HCT116 (cell line): ENCODE data around the gene BIK. TPM values are rescaled to one million over a fixed set of nuclear protein-coding genes. Genes with fewer than 3 reads are reported as not detected.

ENCODE experiments used
- ATAC-seq: fragments of 200-7000 bp; cut with Tn5 transposase; 2 replicates; pipeline ENCODE4 v1.9.1; 2020; ENCODE audit warnings: mild to moderate bottlenecking, moderate library complexity
- BruUV-seq: library from RNA; stranded (reverse); fragments of 400-500 nt; replicated peaks from 2 replicates; lab custom pipeline; 2021; lab: Mats Ljungman, UMichigan
- CTCF ChIA-PET: fragments of 300-600 bp; sonication (Branson Sonifier 250); formaldehyde crosslinking; loops from one replicate; lab custom pipeline; 2021; ENCODE audit warnings: antibody characterized with exemption; lab: Charles Lee
- POLR2A ChIA-PET: fragments of 300-600, 350-600 bp; sonication (Branson Sonifier 250); formaldehyde crosslinking; loops from one replicate; lab custom pipeline; 2021; ENCODE audit warnings: antibody characterized with exemption; lab: Charles Lee
- RAD21 ChIA-PET, 2 experiments: fragments of 300-600 bp; sonication (Branson Sonifier 250); formaldehyde crosslinking; loops; one replicate each; lab custom pipeline; 2023; ENCODE audit warnings: low total read pairs in 2 of 2; ENCODE audit not compliant: uncharacterized antibody in 2 of 2, unreplicated experiment in 2 of 2, low non-redundant PET in 1 of 2; lab: Charles Lee
- DNase-seq: peaks from one replicate; pipeline ENCODE4 v3.0.0-alpha.2; 2010; ENCODE audit warnings: low read depth, low spot score
- H2AFZ ChIP-seq: fragments of 200-600 bp; shearing (Covaris generic), sonication (generic); 2 replicates; pipeline ENCODE4 v1.6.1; 2017; ENCODE audit warnings: low read depth, mixed run types, mixed read lengths, antibody characterized with exemption, low read length; ENCODE audit not compliant: poor library complexity, severe bottlenecking
- H3K27ac ChIP-seq: 2 replicates; pipeline ENCODE4 v1.5.1; 2012; ENCODE audit warnings: low read depth, low read length
- H3K27me3 ChIP-seq: fragments of 200-600 bp; sonication (generic); 2 replicates; pipeline ENCODE4 v1.6.1; 2016; ENCODE audit warnings: mixed run types, low read length, mixed read lengths; ENCODE audit not compliant: insufficient read depth
- H3K36me3 ChIP-seq, 2 experiments: fragments of 200-500 bp in 1 of 2; fragments of 200-600 bp in 1 of 2; sonication (Bioruptor generic) in 1 of 2; sonication (generic) in 1 of 2; 2 replicates each; pipeline versions ENCODE4 v1.5.1 to v1.6.1; 2014 to 2016; ENCODE audit warnings: low read length in 2 of 2, inconsistent platforms in 1 of 2, mixed read lengths in 1 of 2, mixed run types in 1 of 2; ENCODE audit not compliant: insufficient read depth in 2 of 2, control insufficient read depth in 1 of 2
- H3K4me1 ChIP-seq, 2 experiments: fragments of 200-600 bp in 1 of 2; sonication (generic) in 1 of 2; 2 replicates each; pipeline versions ENCODE4 v1.5.1 to v1.6.1; 2012 to 2017; ENCODE audit warnings: low read length in 2 of 2, inconsistent platforms in 1 of 2, mild to moderate bottlenecking in 1 of 2, mixed read lengths in 1 of 2, mixed run types in 1 of 2, moderate library complexity in 1 of 2; ENCODE audit not compliant: insufficient read depth in 2 of 2, control insufficient read depth in 1 of 2
- H3K4me2 ChIP-seq: fragments of 200-600 bp; sonication (generic); 2 replicates; pipeline ENCODE4 v1.6.1; 2017; ENCODE audit warnings: mixed run types, low read length, mixed read lengths
- H3K4me3 ChIP-seq, 2 experiments: fragments of 200-600 bp in 1 of 2; sonication (generic) in 1 of 2; replicated peaks in 1 of 2; 2 replicates each; pipeline ENCODE4 v1.5.1; 2011 to 2016; ENCODE audit warnings: low read length in 2 of 2, control low read depth in 1 of 2, low read depth in 1 of 2, mild to moderate bottlenecking in 1 of 2, mixed read lengths in 1 of 2, mixed run types in 1 of 2
- H3K79me2 ChIP-seq: fragments of 200-600 bp; sonication (generic); 2 replicates; pipeline ENCODE4 v1.6.1; 2017; ENCODE audit warnings: mild to moderate bottlenecking, mixed run types, low read length, moderate library complexity, mixed read lengths; ENCODE audit not compliant: insufficient read depth
- H3K9ac ChIP-seq: fragments of 200-600 bp; sonication (generic); 2 replicates; pipeline ENCODE4 v1.6.1; 2016; ENCODE audit warnings: low read length, mixed read lengths
- H3K9me2 ChIP-seq: fragments of 200-600 bp; sonication (generic), shearing (Covaris generic); 2 replicates; pipeline ENCODE4 v1.6.1; 2017; ENCODE audit warnings: mixed run types, mild to moderate bottlenecking, moderate library complexity; ENCODE audit not compliant: insufficient read depth
- H3K9me3 ChIP-seq, 2 experiments: fragments of 200-500 bp in 1 of 2; fragments of 200-600 bp in 1 of 2; sonication (Bioruptor generic) in 1 of 2; sonication (generic) in 1 of 2; 2 replicates each; pipeline ENCODE4 v1.6.1; 2014 to 2017; ENCODE audit warnings: low read length in 2 of 2, mixed read lengths in 2 of 2, inconsistent platforms in 1 of 2, low read depth in 1 of 2, mild to moderate bottlenecking in 1 of 2, mixed run types in 1 of 2, moderate library complexity in 1 of 2; ENCODE audit not compliant: control insufficient read depth in 1 of 2, insufficient read depth in 1 of 2
- H4K20me1 ChIP-seq: fragments of 200-600 bp; sonication (generic), shearing (Covaris generic); 2 replicates; pipeline ENCODE4 v1.6.1; 2017; ENCODE audit warnings: mixed run types, mild to moderate bottlenecking, moderate library complexity; ENCODE audit not compliant: insufficient read depth
- CBX3 ChIP-seq: IDR thresholded peaks from 2 replicates; pipeline ENCODE4 v1.6.1; 2012; ENCODE audit warnings: low read depth
- EGR1 ChIP-seq: IDR thresholded peaks from 2 replicates; pipeline ENCODE4 v1.6.1; 2012; ENCODE audit warnings: low read depth
- ELF1 ChIP-seq: IDR thresholded peaks from 2 replicates; pipeline ENCODE4 v1.6.1; 2012; ENCODE audit warnings: low read depth, borderline replicate concordance
- EZH2 ChIP-seq: fragments of 200-600 bp; sonication (generic); IDR thresholded peaks from 2 replicates; pipeline ENCODE4 v1.6.1; 2017; ENCODE audit warnings: antibody characterized with exemption, mixed run types
- EZH2phosphoT487 ChIP-seq: fragments of 200-600 bp; IDR thresholded peaks from 2 replicates; pipeline ENCODE4 v1.6.1; 2018; ENCODE audit warnings: antibody characterized with exemption, borderline replicate concordance
- FOSL1 ChIP-seq: IDR thresholded peaks from 2 replicates; pipeline ENCODE4 v1.6.1; 2012; ENCODE audit warnings: low read depth
- JUND ChIP-seq: IDR thresholded peaks from 2 replicates; pipeline ENCODE4 v1.6.1; 2012
- MAX ChIP-seq: IDR thresholded peaks from 2 replicates; pipeline ENCODE4 v1.6.1; 2012
- POLR2A ChIP-seq: IDR thresholded peaks from 2 replicates; pipeline ENCODE4 v1.7.0; 2011; ENCODE audit warnings: borderline replicate concordance; ENCODE audit not compliant: insufficient read depth, insufficient read length; ENCODE audit errors: extremely low read depth
- SIN3A ChIP-seq: IDR thresholded peaks from 2 replicates; pipeline ENCODE4 v1.6.1; 2012; ENCODE audit warnings: low read depth
- SP1 ChIP-seq: IDR thresholded peaks from 2 replicates; pipeline ENCODE4 v1.6.1; 2012; ENCODE audit warnings: low read depth
- SRF ChIP-seq: IDR thresholded peaks from 2 replicates; pipeline ENCODE4 v1.6.1; 2012; ENCODE audit warnings: low read depth
- YY1 ChIP-seq: IDR thresholded peaks from 2 replicates; pipeline ENCODE4 v1.6.1; 2011; ENCODE audit warnings: low read length, low read depth, moderate library complexity, mild to moderate bottlenecking; ENCODE audit not compliant: insufficient replicate concordance; ENCODE audit errors: extremely low read depth
- ZFX ChIP-seq: fragments of 450-650 bp; IDR thresholded peaks from 2 replicates; pipeline ENCODE4 v1.6.1; 2017
- ZNF274 ChIP-seq: fragments of 200-500 bp; sonication (Bioruptor generic); IDR thresholded peaks from 2 replicates; pipeline ENCODE4 v1.6.1; 2014; ENCODE audit warnings: mild to moderate bottlenecking, low read depth, low read length, inconsistent platforms
- intact Hi-C: fragments of 100-400 bp; cut with micrococcal nuclease; formaldehyde crosslinking; loops from 2 replicates; pipeline ENCODE4 v1.10.0; 2022
- total RNA-seq: library from RNA; stranded (reverse); gene quantifications from one replicate; pipeline ENCODE4 v1.2.1, GENCODE V29; 2021; ENCODE audit not compliant: unreplicated experiment

Gene BIK
- total RNA-seq, 1 experiment from 2014 or later, result 31.0 TPM

- BruUV-seq, result no TSS peak
- H2AFZ ChIP-seq, result no peak overlapping the region
- H3K9me3 ChIP-seq, result no peaks in the 10 kb centered on the region
- peak overlapping the region; percentile 80 to 82 for H3K4me3 ChIP-seq
- TF ChIP-seq ZFX, result no peak
- TF ChIP-seq FOSL1, result no peak
- TF ChIP-seq EZH2, result no peak
- TF ChIP-seq JUND, result no peak
- no peak for TF ChIP-seq MAX
- no peak for TF ChIP-seq EZH2phosphoT487
- no peak for TF ChIP-seq SP1
- no peak for TF ChIP-seq CBX3
- no peak for TF ChIP-seq POLR2A
- TF ChIP-seq SRF, result no peak
- no peak for TF ChIP-seq YY1
- no peak for TF ChIP-seq ELF1
- TF ChIP-seq SIN3A, result no peak
- no peak for TF ChIP-seq EGR1
- no peak for TF ChIP-seq ZNF274
- peaks cover 9 to 35% of the 10 kb centered on the region in 2 experiments for H3K4me1 ChIP-seq
- CTCF ChIA-PET, result interaction anchor here (0.7 kb wide), 1 partner anchor 14 kb away, joined by 3 read pairs; no protein-coding TSS in a partner anchor
- peak; percentile 1; the same call in 1 of the 2 replicates for ATAC-seq
- no peaks in the 10 kb centered on the region for H3K9me2 ChIP-seq
- H3K36me3 ChIP-seq, result no peaks in the 10 kb centered on the region; a peak in 1 of 4 replicates
- no peaks in the 10 kb centered on the region for H3K27me3 ChIP-seq
- peak overlapping the region; percentile 99 for H3K4me2 ChIP-seq
- no peaks in the 10 kb centered on the region for H4K20me1 ChIP-seq
- POLR2A ChIA-PET, result interaction anchor here (1.0 to 1.4 kb wide), 2 partner anchors 23 to 37 kb away, joined by 4 read pairs; no protein-coding TSS in a partner anchor
- peak overlapping the region; percentile 92; the same call in 1 of the 2 replicates for H3K27ac ChIP-seq
- no peak for DNase-seq
- H3K79me2 ChIP-seq, result peaks cover 40% of the 10 kb centered on the region
- intact Hi-C loops, result no loop called here
- RAD21 ChIA-PET, result interaction anchor here in 1 of 2 experiments (0.8 kb wide), 1 partner anchor 44 kb away, joined by 3 read pairs; no protein-coding TSS in a partner anchor
- H3K9ac ChIP-seq, result peak overlapping the region; percentile 78
Measured at GRCh38 chr22:43150731-43151206, 40.2 kb downstream of the BIK start.
